Right atrium auricular region (tissue), 2 donors: ENCODE results near the gene NDUFA8. TPM values are rescaled to one million over a fixed set of nuclear protein-coding genes. Genes with fewer than 3 reads are reported as not detected.

Experiments used
- DNase-seq: peaks from one replicate; pipeline ENCODE4 v3.0.0-alpha.2; 2019; ENCODE audit warnings: low spot score
- H3K27ac ChIP-seq, 2 donors: fragments of 200-600 bp; sonication (generic); 1 replicate in 1 of 2; 2 replicates in 1 of 2; pipeline ENCODE4 v1.5.1; 2016 to 2019
- H3K27me3 ChIP-seq, 2 donors: fragments of 200-600 bp; sonication (generic); one replicate each; pipeline versions ENCODE4 v1.5.1 to v1.6.0; 2017 to 2019
- H3K36me3 ChIP-seq: fragments of 200-600 bp; sonication (generic); one replicate; pipeline ENCODE4 v1.5.1; 2016
- H3K4me1 ChIP-seq, 2 donors: fragments of 200-600 bp; sonication (generic); one replicate each; pipeline versions ENCODE4 v1.5.1 to v1.6.0; 2017 to 2019
- H3K4me3 ChIP-seq, 2 donors: fragments of 200-600 bp; sonication (generic); 1 replicate in 1 of 2; 2 replicates in 1 of 2; pipeline ENCODE4 v1.5.1; 2017 to 2019; ENCODE audit warnings: mild to moderate bottlenecking in 1 of 2, moderate library complexity in 1 of 2
- H3K9me3 ChIP-seq, 2 donors: fragments of 200-600 bp; sonication (generic); one replicate each; pipeline ENCODE4 v1.5.1; 2019
- CTCF ChIP-seq, 2 donors: fragments of 200-600 bp; sonication (generic); IDR thresholded peaks; one replicate each; pipeline ENCODE4 v1.5.1; 2019; ENCODE audit warnings: antibody characterized with exemption in 2 of 2
- total RNA-seq, 2 donors: library from RNA; depleted of rRNA; stranded (reverse); fragments of >200 nt; gene quantifications; one replicate each; pipeline ENCODE4 v1.1.0, GENCODE V29; 2016

NDUFA8 gene
- total RNA-seq, 2 donors from 2014 or later = 169 to 236 TPM

GRCh38 chr9:122109035-122109813 is 50.4 kb downstream of the NDUFA8 start:
- Histone ChIP-seq H3K36me3 (no peaks in the 10 kb centered on the region), H3K4me1 (peaks cover 0 to 21% of the 10 kb centered on the region in 2 donors), H3K4me3 (no peak overlapping the region), H3K27me3 (no peaks in the 10 kb centered on the region), H3K27ac (no peak overlapping the region), H3K9me3 (peaks cover 0 to 4% of the 10 kb centered on the region in 2 donors)
- TF ChIP-seq CTCF (IDR thresholded peaks at IDR 0.05) = no peak
- no peak for DNase-seq

- no peak overlapping the region for H3K4me3 ChIP-seq
- peaks cover 0 to 21% of the 10 kb centered on the region in 2 donors for H3K4me1 ChIP-seq
- TF ChIP-seq CTCF (IDR thresholded peaks at IDR 0.05) = no peak
- H3K27ac ChIP-seq = peak overlapping the region; percentile 63 to 86
- H3K27me3 ChIP-seq = no peaks in the 10 kb centered on the region
- H3K36me3 ChIP-seq = no peaks in the 10 kb centered on the region
- no peak for DNase-seq
- peaks cover 0 to 8% of the 10 kb centered on the region in 2 donors for H3K9me3 ChIP-seq
These were observed 52.2 kb downstream of the NDUFA8 start for GRCh38 chr9:122107291-122107805.

GRCh38 chr9:122106576-122106975 is 53.0 kb downstream of the NDUFA8 start:
- TF ChIP-seq CTCF (IDR thresholded peaks at IDR 0.05) = no peak
- no peak for DNase-seq
- Histone ChIP-seq H3K4me3 (no peak overlapping the region), H3K27me3 (no peaks in the 10 kb centered on the region), H3K27ac (peak overlapping the region; percentile 63 to 86), H3K4me1 (peaks cover 0 to 21% of the 10 kb centered on the region in 2 donors), H3K9me3 (peaks cover 0 to 8% of the 10 kb centered on the region in 2 donors), H3K36me3 (no peaks in the 10 kb centered on the region)

- DNase-seq = no peak
- H3K27ac ChIP-seq = no peak overlapping the region
- peaks cover 0 to 21% of the 10 kb centered on the region in 2 donors for H3K4me1 ChIP-seq
- H3K27me3 ChIP-seq = no peaks in the 10 kb centered on the region
- no peak for TF ChIP-seq CTCF (IDR thresholded peaks at IDR 0.05)
- no peak overlapping the region for H3K4me3 ChIP-seq
- H3K9me3 ChIP-seq = peaks cover 0 to 8% of the 10 kb centered on the region in 2 donors
- H3K36me3 ChIP-seq = no peaks in the 10 kb centered on the region
These were observed 55.6 kb downstream of the NDUFA8 start for GRCh38 chr9:122103985-122104384.

GRCh38 chr9:122102156-122102555 is 57.4 kb downstream of the NDUFA8 start:
- H3K9me3 ChIP-seq = peaks cover 0 to 8% of the 10 kb centered on the region in 2 donors

More at GRCh38 chr9:122102156-122102555, 57.4 kb downstream of the NDUFA8 start:
- Histone ChIP-seq H3K4me1 (peaks cover 0 to 12% of the 10 kb centered on the region in 2 donors), H3K27ac (no peak overlapping the region), H3K27me3 (no peaks in the 10 kb centered on the region), H3K4me3 (no peak overlapping the region), H3K36me3 (no peaks in the 10 kb centered on the region)
- no peak for TF ChIP-seq CTCF (IDR thresholded peaks at IDR 0.05)
- DNase-seq = no peak
